DOHH2 (cell line): ENCODE measurements around the gene CPD.

ENCODE experiments used
- CTCF ChIP-seq: fragments of 200-600 bp; sonication (generic); IDR thresholded peaks from one replicate; pipeline ENCODE4 v1.5.1; 2014; ENCODE audit warnings: antibody characterized with exemption, mild to moderate bottlenecking, low read depth, low read length; ENCODE audit not compliant: poor library complexity, severe bottlenecking
- EZH2phosphoT487 ChIP-seq: fragments of 200-600 bp; sonication (generic); IDR thresholded peaks from 2 replicates; pipeline ENCODE4 v1.6.1; 2017; ENCODE audit warnings: borderline replicate concordance, mild to moderate bottlenecking, antibody characterized with exemption, low read length, moderate library complexity, mixed read lengths

GRCh38 chr17:30377574-30378240 is 1.0 kb upstream of the CPD start:
- TF ChIP-seq CTCF (no peak), EZH2phosphoT487 (no peak)
